NCI-H510A (cell line): Measurements from ENCODE around the gene DHRS3.

Experiments used
- DNase-seq: peaks from one replicate; lab custom pipeline; 2025; lab: John Stamatoyannopoulos, UW

DHRS3 gene

DNA sequence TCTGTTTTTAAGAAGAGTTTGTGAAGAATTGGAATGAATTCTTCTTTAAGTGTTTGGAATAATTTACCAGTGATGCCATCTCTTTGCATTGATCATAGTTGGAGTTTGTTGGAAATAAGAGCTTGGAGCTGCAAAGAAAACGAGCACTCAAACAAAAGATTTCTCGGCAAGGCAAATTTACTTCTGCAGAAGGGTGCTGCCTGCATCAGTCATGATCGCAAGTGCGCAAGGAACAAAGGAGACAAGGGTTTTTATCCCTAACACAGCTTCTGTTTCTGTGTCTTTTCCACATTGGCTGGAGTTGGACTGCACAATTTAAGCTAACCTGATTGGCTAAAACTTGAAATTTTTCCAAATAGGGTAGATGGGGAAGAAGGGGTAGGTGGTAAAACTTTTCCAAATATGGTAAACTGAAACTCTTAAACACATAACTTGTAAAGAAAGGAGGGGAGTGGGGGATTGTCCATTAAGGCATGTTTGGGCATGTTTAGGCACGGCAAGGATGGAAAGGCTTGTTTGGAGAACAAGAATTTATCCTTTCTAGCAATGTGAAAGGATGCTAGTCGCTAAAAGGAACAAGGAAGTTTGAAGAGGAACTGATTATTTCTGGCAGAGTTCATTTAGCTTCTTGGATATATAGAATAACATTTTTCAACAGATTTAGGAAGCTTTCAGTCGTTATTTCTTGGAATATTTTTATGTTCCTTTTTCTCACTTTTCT, 22.4 kb upstream of the DHRS3 start:
- no peak for DNase-seq

DNA sequence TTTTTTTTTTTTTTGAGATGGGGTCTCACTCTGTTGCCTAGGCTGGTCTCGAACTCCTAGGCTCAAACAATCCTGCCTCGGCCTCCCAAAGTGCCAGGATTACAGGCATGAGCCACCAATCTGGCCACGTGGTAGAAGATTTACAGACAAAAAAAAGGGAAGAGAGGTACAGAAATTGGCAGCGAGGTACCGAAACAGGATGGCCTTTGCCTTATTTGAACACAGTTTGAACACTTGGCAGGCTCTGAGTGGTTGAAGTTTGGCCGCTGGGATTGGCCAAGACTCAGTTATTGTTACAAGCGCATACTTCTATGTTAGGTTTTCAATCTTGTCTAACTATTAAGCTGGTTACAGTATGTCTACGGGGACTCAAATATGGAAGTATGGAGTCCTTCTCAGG, 19.7 kb upstream of the DHRS3 start:
- no peak for DNase-seq

DNA sequence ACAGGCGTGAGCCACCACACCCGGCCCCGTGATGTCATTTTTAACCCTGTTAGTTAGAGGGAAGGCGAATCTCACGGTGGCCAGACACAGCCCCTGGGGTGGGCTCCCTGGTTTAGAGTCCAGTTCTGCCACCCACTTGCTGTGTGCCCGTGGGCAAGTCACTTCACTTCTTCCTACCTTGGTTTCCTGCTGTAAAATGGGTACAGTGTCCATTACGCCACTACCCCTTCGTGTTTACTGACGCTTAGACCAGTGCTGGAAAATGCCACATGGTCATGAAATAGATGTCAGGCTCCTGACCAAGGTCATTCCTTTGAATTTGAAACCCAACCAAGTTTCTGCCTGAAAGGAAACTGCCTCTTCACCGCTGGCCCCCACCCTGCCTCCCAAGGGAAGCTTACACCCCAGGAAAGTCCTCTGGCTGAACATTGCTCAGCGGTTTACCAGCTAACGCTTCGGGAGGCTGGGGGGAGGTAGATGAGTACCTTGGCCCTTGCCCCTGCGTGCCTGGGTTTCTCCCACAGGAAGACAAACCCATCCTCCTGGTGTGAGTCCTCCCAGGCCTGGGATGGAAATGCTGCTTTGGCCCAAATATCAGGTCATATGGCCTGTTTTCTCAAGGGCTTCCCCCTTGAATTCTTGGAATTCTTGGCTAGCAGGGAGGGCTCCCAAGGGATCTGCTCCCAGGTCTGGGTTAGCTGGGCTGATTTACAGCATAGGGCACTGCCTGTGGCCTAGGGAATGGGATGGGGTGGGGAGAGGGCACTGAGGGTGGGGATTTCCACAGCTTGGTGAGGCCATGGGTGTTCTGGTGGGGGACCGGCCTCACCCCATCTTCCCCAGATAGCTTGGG, 18.3 kb upstream of the DHRS3 start:
- no peak for DNase-seq

DNA sequence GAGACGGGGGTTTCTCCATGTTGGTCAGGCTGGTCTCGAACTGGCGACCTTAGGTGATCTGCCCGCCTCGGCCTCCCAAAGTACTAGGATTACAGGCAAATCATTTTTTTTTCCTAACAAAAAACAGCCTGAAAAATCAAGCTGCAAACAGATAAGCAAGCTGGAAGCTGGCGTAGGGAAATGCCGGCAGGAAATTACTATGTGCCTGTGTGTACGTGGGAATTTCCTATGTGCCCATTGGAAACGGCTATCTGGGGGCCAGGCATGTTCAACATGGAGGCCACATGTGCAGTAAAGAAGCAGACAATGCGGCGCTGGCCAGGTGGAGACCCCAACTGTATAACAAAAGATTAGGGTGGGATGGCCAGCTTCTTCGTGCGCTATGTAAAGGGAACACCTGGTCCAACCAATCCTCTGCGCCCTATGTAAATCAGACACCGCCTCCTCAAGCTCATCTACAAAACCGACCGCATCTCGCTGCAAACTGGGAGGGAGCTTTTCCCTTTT, 16.7 kb upstream of the DHRS3 start:
- no peak for DNase-seq

- DNase-seq = no peak
Observed at GRCh38 chr1:12634156-12634555, 16.1 kb upstream of the DHRS3 start.

- DNase-seq = no peak
Observed at GRCh38 chr1:12631571-12631970, 13.6 kb upstream of the DHRS3 start.

DNA sequence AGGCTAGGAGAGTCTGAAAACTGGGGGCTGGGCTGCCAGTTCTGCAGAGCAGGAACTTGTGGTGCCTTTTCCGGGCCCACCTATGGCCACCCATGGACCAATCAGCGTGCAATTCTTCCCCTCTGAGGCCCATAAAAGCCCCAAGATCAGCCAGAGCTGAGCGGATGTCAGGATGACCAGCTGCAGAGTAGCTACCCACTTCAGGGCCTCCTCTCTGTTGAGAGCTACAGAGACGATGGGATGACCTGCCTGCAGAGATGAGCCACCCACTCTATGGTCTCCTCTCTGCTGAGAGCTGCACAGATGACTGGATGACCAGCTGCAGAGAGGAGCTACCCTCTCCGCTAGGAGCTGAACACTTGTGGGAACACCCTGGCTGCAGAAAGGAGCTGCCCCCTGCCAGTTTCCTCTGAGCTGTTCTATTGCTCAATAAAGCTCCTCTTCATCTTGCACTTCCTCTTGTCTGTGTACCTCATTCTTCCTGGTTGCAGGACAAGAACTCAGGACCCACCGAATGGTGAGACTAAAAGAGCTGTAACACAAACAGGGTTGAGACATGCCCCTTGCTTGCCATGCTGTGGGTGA, 13.0 kb upstream of the DHRS3 start:
- no peak for DNase-seq

DNA sequence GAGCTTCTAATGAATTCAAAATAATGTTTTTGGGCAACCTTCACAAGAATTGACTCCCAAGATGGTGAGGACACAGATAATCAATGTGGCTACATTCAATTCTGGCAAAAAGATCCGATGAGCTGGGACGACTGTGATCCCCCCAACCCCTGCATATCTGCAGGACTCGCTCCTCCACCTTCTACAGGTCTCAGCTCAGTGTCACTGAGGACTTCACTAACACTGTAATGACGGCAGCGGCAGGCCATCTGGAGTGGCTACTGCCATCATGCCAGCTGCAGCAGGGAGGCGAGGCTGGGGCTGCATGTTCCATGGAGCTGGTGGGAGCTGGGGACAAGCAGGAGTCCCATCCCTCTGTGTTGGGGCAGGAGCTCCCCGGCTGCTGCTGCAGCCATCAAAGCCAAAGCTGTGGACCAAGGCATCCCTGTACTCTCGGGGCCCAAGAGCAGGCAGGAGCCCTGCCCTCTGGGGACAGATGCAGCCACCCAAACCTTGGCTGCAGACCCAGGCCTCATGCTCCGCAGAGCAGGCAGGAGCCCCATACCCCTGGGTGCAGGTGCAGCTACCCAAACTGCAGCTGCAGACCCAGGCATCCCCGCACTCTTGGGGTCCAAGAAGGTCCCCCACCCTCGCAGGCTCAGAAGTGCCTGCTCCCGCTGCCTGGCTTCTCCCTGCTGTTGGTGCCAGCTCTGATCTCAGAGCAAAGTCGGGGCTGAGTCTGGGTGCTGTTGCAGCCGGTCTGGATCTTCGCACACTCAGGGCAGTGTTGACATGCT, 12.2 kb upstream of the DHRS3 start:
- DNase-seq = no peak

- no peak for DNase-seq
Observed at GRCh38 chr1:12629511-12629956, 11.5 kb upstream of the DHRS3 start.

GRCh38 chr1:12627296-12627695, 9.3 kb upstream of the DHRS3 start:
- no peak for DNase-seq

- no peak for DNase-seq
Observed at GRCh38 chr1:12626888-12627287, 8.9 kb upstream of the DHRS3 start.

GRCh38 chr1:12625276-12625675, 7.3 kb upstream of the DHRS3 start:
- DNase-seq = no peak

DNA sequence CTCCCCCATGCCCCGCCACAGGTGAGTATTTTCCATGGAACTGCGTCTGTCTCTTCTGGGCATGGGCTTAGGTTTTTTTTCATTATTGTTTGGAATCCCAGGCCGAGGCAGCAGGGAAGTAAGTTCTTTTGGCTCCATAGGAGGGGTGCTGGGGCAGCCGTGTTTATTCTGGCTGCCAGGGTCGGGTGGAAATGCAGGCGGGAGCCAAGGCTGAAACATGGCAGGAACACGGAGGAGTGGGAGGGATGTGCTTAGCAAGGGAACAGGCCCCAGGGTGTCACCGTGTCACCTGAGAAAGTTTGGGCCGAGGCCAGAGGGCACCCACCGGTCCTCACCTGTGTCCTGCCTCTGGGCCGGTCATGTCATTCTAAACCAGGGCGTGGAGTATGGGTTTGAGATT, 4.5 kb upstream of the DHRS3 start:
- DNase-seq = no peak

GRCh38 chr1:12621346-12622335, 3.6 kb upstream of the DHRS3 start:
- DNase-seq = no peak

- DNase-seq = no peak
Observed at GRCh38 chr1:12620931-12621330, 2.9 kb upstream of the DHRS3 start.

GRCh38 chr1:12620488-12620865, 2.5 kb upstream of the DHRS3 start:
- DNase-seq = no peak

GRCh38 chr1:12619792-12620487, 1.9 kb upstream of the DHRS3 start:
- DNase-seq = peak; percentile 84

- no peak for DNase-seq
Observed at GRCh38 chr1:12618965-12619791, 1.2 kb upstream of the DHRS3 start.

DNA sequence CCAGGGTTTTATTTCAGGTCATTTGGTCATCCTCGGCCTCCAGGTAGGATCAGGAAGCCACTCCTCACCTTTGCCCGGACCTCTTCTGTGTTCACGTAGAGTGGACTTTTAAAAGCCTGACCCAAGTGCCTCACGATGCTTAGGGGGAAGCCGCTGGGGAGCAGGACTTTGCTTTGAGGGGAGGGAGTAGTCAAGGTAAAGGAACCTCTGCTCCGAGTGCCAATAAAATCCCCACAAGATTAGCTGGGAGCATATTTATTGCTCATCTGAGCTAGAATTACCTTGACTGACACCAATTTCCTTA, 603 bp upstream of the DHRS3 start:
- no peak for DNase-seq

GRCh38 chr1:12617511-12617900, 504 bp downstream of the DHRS3 start:
- DNase-seq = no peak
